C4-2B (cell line): ENCODE measurements around the gene MLXIPL.

Experiments used
- ZFX ChIP-seq: fragments of 450-650 bp; IDR thresholded peaks from 2 replicates; pipeline ENCODE4 v1.6.1; 2017
- TF ChIP-seq, protein P1 (sequence below): fragments of 450-650 bp; conservative IDR thresholded peaks from 2 replicates; pipeline ENCODE4 v1.5.1; 2017; ENCODE audit warnings: mild to moderate bottlenecking

DNA sequence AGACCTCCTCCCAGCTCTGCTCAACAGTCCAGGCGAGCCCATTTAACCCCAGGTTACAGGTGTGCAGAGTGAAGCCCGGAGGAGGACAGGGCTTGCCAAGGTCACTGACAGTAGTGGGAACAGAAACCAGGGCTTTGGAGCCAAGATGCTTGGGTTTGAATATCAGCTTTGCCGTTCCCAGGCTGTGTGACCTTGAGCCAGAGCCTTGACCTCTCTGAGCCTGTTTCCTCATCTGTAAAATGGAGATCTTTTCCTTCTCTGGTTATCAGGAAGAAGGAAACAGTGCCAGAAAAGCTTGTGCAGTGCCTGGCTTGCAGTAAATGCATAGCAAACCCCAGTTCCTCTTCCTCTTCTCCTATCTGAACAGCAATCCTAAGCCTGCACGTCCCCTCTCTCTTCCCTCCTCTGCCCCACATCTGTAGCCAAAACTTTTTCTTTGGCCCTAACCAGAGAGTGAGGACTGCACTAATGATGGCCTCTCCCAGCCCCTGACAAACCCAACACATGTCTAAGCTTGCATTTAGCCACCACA, 21.4 kb upstream of the MLXIPL start:
- TF ChIP-seq, protein P1, sequence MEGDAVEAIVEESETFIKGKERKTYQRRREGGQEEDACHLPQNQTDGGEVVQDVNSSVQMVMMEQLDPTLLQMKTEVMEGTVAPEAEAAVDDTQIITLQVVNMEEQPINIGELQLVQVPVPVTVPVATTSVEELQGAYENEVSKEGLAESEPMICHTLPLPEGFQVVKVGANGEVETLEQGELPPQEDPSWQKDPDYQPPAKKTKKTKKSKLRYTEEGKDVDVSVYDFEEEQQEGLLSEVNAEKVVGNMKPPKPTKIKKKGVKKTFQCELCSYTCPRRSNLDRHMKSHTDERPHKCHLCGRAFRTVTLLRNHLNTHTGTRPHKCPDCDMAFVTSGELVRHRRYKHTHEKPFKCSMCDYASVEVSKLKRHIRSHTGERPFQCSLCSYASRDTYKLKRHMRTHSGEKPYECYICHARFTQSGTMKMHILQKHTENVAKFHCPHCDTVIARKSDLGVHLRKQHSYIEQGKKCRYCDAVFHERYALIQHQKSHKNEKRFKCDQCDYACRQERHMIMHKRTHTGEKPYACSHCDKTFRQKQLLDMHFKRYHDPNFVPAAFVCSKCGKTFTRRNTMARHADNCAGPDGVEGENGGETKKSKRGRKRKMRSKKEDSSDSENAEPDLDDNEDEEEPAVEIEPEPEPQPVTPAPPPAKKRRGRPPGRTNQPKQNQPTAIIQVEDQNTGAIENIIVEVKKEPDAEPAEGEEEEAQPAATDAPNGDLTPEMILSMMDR = no peak
- no peak for TF ChIP-seq ZFX
